GM21390 (cell line): ENCODE data around the gene PBX3.
A peak's percentile ranks its signal among the peaks of the same experiment; 100 is the strongest.

Source experiments
- ATAC-seq: cut with Tn5 transposase; IDR thresholded peaks from one replicate; pipeline ENCODE4 v1.9.1; 2021; ENCODE audit not compliant: unreplicated experiment

The PBX3 gene

GRCh38 chr9:125747053-125747764 lies at the start of gene PBX3:
TSS of gene PBX3 (plus strand) at chr9:125747373.
- peak; percentile 10 for ATAC-seq

DNA sequence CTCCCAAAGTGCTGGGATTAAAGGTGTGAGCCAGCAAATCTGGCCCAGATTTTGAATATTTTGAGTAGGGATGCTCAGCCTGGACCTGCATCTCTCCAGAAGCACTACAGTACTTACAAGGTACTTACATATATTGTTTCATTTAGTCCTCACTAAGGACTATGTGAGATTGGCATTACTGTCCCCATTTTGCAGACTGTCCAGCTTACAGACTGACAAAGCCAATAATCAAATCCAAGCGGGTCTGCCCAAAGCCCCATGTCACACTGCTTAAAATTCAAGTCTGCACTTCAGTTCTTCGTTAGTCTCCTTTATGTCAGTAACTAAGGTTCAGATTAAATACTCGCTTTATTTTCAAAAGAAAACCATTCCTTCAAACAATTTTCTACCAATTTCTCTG lies 47.3 kb upstream of the PBX3 start:
- ATAC-seq = no peak

DNA sequence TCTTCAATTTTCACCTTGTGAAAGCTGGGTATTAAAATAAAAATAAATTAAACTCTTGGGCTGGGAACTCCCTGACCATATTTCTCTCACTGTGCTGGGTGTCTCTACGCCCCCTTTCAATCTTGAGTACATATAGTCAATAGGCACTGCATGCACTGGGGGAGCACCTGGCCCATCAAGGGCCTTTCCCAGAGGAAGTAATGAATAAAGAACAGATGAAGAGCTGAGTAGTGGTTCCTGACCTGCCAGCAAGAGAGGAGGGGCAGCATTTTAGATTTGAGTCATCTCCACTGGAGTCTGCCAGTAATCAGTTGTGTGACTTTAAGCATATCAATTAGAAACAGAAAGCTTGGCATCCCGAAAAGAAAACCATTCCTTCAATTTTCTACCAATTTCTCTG lies 46.4 kb upstream of the PBX3 start:
- peak; percentile 83 for ATAC-seq

DNA sequence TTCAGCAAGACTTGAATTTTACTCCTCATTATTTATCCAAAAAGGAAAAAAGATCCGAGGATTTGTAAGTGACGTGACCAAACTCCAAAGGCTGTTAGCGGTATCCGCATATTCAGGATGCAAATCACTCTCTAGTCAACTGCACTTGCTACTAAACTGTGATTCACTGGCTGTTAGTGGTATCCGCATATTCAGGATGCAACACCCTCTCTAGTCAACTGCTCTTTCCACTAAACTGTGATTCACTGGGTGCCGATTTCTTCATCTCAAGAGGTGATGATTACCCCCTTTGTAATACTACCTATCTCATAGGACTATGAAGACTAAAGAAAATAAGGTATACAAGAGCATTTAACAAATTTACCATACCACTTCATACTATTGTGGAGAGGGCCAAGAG lies 45.8 kb upstream of the PBX3 start:
- no peak for ATAC-seq

GRCh38 chr9:125703662-125704061 lies 43.5 kb upstream of the PBX3 start:
- ATAC-seq = no peak

GRCh38 chr9:125705893-125706292 lies 41.3 kb upstream of the PBX3 start:
- ATAC-seq = no peak

GRCh38 chr9:125706651-125707471 lies 40.3 kb upstream of the PBX3 start, which contains the start of gene MAPKAP1:
TSS of gene MAPKAP1 (minus strand) at chr9:125707208. CDS start at chr9:125672574, 34,634 bp downstream.
- peak; percentile 97 for ATAC-seq

DNA sequence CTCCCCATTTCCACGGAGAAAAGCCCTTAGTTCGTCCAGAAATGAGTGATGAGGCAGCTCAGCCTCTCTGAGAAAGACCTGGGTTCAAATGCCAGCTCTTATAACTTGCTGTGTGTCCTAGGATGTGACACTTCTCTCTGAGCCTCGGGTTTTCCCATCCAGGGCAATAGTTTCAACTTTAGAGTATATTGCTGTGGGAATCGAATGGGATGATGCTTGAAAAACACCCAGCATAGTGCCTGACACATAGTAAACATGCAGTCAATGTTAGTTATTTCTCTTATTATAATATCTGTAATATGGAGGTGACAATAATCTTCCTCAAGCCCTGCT lies 39.7 kb upstream of the PBX3 start:
- ATAC-seq = no peak

DNA sequence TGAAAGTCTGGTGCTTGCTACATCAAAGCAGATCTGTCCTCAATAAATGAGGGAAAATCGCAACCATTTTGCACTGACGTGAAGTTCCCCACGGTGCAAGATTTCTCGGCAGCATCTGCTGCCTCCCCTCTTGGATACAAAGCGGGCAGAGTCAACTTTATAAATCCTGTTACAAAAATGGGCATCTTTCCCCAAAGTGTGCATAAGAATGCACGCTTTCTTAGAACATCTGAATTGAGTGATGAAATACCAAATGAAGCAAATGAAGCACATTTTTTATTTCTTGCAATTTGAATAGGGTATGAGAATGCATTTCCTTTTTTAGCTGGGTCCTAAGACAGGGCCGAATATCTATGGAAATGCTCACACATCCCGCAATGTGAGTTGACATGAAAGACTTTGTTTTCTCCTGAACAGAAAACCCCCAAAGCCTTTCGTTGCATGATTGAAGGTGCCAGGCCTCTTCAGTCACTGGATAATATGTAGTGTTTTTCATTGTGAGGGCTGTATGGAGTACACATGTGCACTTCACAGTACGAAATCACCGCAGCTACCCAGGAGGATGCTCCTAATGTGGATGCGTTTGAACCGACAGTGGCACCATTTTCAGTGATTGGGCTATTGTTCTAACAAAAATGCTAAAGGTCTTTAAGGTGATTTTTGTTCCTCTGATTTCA lies 20.6 kb upstream of the PBX3 start:
- no peak for ATAC-seq

DNA sequence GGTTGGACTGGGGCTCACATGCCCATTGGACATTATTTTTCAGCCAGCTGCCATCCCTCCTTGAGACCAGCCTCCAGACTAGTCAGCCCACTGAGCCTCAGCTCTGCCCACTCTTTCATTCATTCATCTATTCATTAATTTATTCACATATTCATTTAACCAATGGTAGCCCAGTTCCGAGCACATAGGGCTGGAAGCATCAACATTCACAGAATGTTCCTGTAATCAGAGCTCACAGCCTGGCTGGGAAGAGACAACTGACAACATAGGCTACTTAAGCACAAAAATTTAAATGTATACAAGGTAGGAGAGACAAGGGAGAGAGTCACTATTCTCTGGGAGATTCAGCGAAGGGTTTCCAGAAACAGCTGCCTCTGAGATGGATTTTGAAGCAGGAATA lies 17.0 kb upstream of the PBX3 start:
- no peak for ATAC-seq

DNA sequence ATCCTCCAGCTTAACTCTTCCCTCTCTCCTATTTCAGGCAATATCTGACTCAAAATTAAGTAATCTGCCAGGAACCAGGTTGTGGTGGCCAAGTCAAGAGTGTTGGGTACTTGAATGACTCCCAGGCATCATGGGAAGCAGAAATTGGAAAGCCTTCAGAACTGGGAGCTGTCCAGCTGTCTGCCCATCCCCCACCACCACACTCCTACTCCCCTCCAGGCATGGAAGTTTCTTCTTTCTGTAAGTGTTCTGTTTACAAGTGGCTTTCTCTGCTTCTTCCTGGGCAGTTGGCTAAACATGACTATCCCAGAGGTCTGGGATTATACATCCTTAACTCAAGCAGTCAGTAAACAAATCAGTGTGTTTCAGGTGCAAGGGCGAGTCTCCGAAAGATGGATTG lies 14.6 kb upstream of the PBX3 start:
- ATAC-seq = no peak

- no peak for ATAC-seq
These were observed 7.7 kb upstream of the PBX3 start for GRCh38 chr9:125739436-125739835.

- no peak for ATAC-seq
These were observed 4.5 kb upstream of the PBX3 start for GRCh38 chr9:125742657-125743056.

GRCh38 chr9:125743682-125744428 lies 3.3 kb upstream of the PBX3 start:
- no peak for ATAC-seq

DNA sequence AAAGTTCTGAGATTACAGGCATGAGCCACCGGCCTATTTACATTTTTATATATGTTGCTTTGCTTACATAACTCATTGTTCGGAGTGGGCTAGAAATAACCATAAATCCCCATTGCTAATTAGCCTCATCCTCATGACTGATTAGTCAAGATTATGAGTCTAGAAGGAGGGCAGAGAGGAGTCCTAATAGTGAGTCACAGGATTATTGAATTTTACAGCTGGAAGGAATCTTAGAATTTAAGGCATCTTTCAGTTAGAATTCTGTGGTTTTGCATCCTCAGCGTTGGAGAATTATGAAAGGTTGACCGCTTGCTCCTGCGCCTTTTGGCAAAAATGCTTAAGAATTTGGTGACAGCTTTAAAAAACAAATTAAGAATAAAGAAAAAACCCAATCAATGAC lies 2.6 kb upstream of the PBX3 start:
- ATAC-seq = no peak

GRCh38 chr9:125745018-125745417 lies 2.2 kb upstream of the PBX3 start:
- no peak for ATAC-seq

DNA sequence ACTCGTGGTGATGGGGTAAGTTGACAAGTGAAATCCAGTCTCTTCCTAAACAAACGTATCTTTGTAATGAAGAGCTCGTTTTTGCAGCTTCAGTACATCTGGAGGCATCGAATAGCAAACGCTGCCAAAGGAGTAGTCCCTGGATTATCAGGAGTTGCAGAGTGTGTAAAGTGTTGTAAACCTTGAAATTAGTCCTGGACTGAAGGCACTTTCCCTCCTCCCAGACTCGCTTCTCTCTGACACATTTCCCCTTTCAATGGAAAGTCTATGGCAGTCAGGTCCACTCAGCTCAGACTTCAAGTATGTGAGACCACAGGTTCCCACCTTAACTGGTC lies 1.5 kb upstream of the PBX3 start:
- ATAC-seq = no peak

DNA sequence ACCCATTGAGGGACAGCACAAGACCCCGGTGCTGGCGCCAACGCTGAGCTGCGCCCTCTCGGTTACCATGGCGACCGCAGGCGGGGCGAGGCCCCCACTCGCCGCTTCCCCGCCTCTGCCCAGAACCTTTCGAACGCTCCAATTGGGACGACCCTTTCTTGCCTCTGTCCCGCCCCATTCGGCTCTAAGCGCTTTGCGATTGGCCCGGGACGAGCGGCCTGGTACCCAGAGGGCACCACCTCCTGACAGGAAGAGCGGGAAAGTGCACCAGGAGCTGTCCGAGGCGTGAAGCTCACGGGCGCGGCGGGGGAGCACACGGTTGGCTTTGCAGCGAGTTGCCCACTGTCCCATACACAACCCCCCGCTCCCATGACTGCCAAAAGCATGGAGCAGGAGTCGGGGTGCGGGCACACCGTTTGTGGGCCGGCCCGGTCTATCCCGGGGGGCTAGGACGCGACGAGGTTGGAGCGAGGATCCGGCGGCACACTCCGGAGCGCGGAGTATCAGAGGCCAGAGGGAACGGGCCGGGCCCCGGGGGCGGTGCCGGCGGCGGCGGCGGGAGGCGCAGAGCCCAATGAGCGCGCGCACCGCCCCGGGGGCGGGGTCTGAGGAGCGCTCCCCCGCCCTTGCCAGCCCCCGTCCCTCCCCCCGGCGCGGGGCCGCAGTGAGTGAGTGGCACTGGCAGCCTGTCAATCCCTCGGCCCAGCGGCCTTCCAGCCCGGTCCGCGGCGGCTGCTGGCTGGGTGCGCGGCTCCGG lies 978 bp upstream of the PBX3 start:
- ATAC-seq = peak; percentile 63

- ATAC-seq = peak; percentile 15
These were observed 460 bp upstream of the PBX3 start for GRCh38 chr9:125746774-125747052.

GRCh38 chr9:125747765-125748445 lies 732 bp downstream of the PBX3 start:
- no peak for ATAC-seq
